ENCODE results near the gene CCDC88C.

- TF ChIP-seq EZH2 (IDR thresholded peaks at IDR 0.05; ENCODE audit: borderline replicate concordance, low read depth, low read length, severe bottlenecking) (no peak), CTCF (IDR thresholded peaks at IDR 0.05; ENCODE audit: borderline replicate concordance, extremely low read depth, low read length, poor library complexity, severe bottlenecking) (no peak)
These were observed 117.2 kb downstream of the CCDC88C start for GRCh38 chr14:91300283-91300895.

All from DND-41 (cell line).